Measurements from ENCODE around the gene FUT8. TPM values are rescaled to one million over a fixed set of nuclear protein-coding genes. Genes with fewer than 3 reads are reported as not detected.

Gene FUT8
- total RNA-seq, 1 experiment from 2014 or later = 33.0 TPM

DNA sequence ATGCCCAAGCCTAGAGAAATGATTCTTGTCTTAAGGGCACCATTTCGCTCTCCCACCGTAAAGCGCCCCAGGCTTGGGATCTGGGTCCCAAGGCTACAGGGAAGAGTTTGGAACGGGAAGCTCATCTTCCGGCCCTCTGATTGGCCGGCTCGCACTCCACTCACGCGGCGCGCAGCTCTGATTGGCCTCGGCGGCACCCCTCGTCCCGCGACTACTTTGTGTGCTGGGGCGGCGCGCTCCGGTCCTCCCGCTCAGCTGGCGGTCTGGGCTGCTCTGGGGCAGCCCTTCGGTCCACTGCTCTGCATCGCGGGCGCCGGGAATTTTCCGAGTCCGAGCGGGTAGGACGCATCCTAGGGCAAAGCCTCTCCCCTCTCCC, 886 bp upstream of the FUT8 start:
- peak overlapping the region; percentile 88 for H2AFZ ChIP-seq (ENCODE audit: low read length)
- H3K9me2 ChIP-seq (replicated peaks; ENCODE audit: insufficient read depth, low read length) = no peaks in the 10 kb centered on the region
- H3K27me3 ChIP-seq (ENCODE audit: low read length) = no peaks in the 10 kb centered on the region
- H4K20me1 ChIP-seq (ENCODE audit: insufficient read depth, low read depth, low read length) = 0 out of 2 replicates have a peak, but pooled peaks cover 4% of the 10 kb centered on the region
- peak overlapping the region; percentile 75 for H3K27ac ChIP-seq (ENCODE audit: low read length)
- no peaks in the 10 kb centered on the region for H3K36me3 ChIP-seq (ENCODE audit: insufficient read depth, low read length)
- peaks cover 36% of the 10 kb centered on the region for H3K4me1 ChIP-seq (ENCODE audit: low read length)
- H3K9ac ChIP-seq (ENCODE audit: low read length) = peak overlapping the region; percentile 84
- H3K4me3 ChIP-seq (ENCODE audit: low read length) = peak overlapping the region; percentile 85
- H3K9me3 ChIP-seq (ENCODE audit: low read length) = no peaks in the 10 kb centered on the region
- H3K79me2 ChIP-seq (ENCODE audit: low read length) = peaks cover 37% of the 10 kb centered on the region
- peak; percentile 95 for DNase-seq
- H3K4me2 ChIP-seq (ENCODE audit: low read depth, low read length, poor library complexity, severe bottlenecking) = peak overlapping the region; percentile 93

DNA sequence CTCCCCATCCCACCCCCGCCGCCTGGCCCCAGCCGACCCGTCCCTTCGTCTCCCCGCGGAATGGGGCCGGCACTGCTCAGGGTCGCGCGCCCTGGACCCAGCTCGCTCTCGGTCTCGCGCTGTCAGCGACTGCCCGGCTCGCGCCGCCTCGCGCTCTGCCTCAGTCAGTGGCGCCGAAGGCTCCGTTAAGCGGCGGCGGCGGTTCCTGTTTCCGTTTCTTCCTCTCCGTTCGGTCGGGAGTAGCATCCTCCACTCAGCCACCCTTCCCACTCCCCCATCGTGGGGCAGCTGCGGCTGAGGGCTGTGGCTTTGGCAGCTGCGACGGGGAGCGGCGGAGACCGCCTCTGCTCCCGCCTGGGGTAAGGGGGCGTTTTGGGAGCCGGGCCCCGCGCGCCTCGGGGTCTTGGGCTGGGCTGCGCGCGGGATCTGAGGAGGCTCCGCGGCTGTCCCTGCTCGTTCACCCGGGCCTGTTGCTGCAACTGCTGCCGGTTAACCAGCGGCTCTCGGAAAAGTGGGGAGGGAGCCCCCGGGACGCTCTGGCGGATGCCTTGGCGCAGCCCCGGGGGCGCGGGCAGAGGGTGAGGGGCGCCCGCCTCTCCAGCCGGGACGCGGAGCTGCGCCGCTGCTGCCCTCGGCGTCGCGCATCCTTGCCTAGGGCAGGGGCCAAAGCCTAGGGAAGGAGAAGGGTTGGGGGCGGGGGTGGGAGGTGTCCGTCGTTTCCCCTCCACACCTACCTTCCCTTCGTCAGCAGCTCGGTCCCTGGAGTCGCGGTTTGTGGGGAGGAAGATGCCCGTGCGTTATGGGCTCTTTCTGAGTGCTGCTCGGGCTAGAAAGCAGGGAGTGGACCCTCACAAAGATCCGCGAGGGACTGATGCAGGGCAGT, 567 bp downstream of the FUT8 start:
- Histone ChIP-seq H3K4me3 (ENCODE audit: low read length) (peak overlapping the region; percentile 85), H3K9me3 (ENCODE audit: low read length) (no peaks in the 10 kb centered on the region), H3K4me1 (ENCODE audit: low read length) (peaks cover 46% of the 10 kb centered on the region), H4K20me1 (ENCODE audit: insufficient read depth, low read depth, low read length) (0 out of 2 replicates have a peak, but pooled peaks cover 4% of the 10 kb centered on the region), H3K9me2 (replicated peaks; ENCODE audit: insufficient read depth, low read length) (no peaks in the 10 kb centered on the region), H3K4me2 (ENCODE audit: low read depth, low read length, poor library complexity, severe bottlenecking) (peak overlapping the region; percentile 80), H3K9ac (ENCODE audit: low read length) (peak overlapping the region; percentile 84), H3K27ac (ENCODE audit: low read length) (peak overlapping the region; percentile 40), H2AFZ (ENCODE audit: low read length) (peak overlapping the region; percentile 31), H3K36me3 (ENCODE audit: insufficient read depth, low read length) (no peaks in the 10 kb centered on the region), H3K79me2 (ENCODE audit: low read length) (peaks cover 51% of the 10 kb centered on the region), H3K27me3 (ENCODE audit: low read length) (no peaks in the 10 kb centered on the region)
- peak; percentile 92 for DNase-seq

DNA sequence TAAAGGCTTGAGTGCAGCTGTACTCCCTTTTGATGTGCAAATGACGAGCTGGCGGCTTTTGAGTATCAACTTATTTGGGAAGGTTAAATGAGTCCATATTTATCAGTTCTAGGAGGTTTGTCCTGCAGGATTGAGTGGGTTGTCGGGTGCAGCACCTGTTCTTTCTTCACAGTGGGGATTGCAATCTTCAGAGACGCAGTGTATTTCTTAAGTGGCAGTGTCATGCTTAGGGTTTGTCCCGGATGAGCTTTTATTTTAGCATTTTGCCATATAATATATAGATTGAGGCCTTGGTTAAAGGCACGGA, 1.2 kb downstream of the FUT8 start:
- Histone ChIP-seq H3K9me3 (ENCODE audit: low read length) (no peaks in the 10 kb centered on the region), H3K9ac (ENCODE audit: low read length) (peak overlapping the region; percentile 84), H3K4me1 (ENCODE audit: low read length) (peaks cover 46% of the 10 kb centered on the region), H3K4me3 (ENCODE audit: low read length) (peak overlapping the region; percentile 85), H3K27ac (ENCODE audit: low read length) (peak overlapping the region; percentile 40; the same call in 1 of the 2 replicates), H3K36me3 (ENCODE audit: insufficient read depth, low read length) (no peaks in the 10 kb centered on the region), H4K20me1 (ENCODE audit: insufficient read depth, low read depth, low read length) (0 out of 2 replicates have a peak, but pooled peaks cover 4% of the 10 kb centered on the region), H3K27me3 (ENCODE audit: low read length) (no peaks in the 10 kb centered on the region), H3K9me2 (replicated peaks; ENCODE audit: insufficient read depth, low read length) (no peaks in the 10 kb centered on the region), H3K79me2 (ENCODE audit: low read length) (peaks cover 57% of the 10 kb centered on the region), H2AFZ (ENCODE audit: low read length) (peak overlapping the region; percentile 31; the same call in 1 of the 2 replicates), H3K4me2 (ENCODE audit: low read depth, low read length, poor library complexity, severe bottlenecking) (peak overlapping the region; percentile 80)
- DNase-seq = no peak

DNA sequence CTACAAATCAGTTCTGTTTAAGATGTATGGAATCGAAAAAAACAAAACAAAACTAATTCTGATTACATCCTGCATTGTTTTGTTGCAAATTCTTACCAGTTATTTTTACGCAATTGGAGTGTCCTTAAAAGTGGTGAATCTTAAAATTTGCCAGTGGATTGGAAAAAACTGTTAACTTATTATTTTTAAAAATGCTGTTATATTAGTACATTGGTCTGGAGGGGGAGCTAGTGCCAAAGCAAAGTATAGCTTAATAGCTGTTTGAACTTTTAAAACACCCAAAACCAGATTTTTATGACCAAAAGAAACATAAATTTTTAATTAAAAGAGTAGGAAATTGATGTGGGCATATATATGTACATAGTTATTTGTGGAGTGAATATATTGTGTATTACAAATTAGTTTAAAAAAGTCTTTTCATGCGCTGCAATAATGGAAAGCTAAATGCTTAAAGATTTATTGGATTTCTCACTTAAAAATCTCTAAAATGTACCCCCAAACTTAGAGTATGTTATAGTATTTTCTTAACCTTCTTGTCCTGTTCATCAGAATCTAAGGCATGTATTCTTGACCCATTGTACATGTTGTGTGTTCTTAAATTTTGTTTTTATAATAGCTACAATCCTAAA, 2.5 kb downstream of the FUT8 start:
- H3K36me3 ChIP-seq (ENCODE audit: insufficient read depth, low read length) = no peaks in the 10 kb centered on the region
- 0 out of 2 replicates have a peak overlapping the region, but pooled peaks have one; percentile 40 for H3K27ac ChIP-seq (ENCODE audit: low read length)
- peak overlapping the region; percentile 85 for H3K4me3 ChIP-seq (ENCODE audit: low read length)
- H3K9ac ChIP-seq (ENCODE audit: low read length) = peak overlapping the region; percentile 84
- no peaks in the 10 kb centered on the region for H3K9me3 ChIP-seq (ENCODE audit: low read length)
- 0 out of 2 replicates have a peak, but pooled peaks cover 4% of the 10 kb centered on the region for H4K20me1 ChIP-seq (ENCODE audit: insufficient read depth, low read depth, low read length)
- peaks cover 67% of the 10 kb centered on the region for H3K79me2 ChIP-seq (ENCODE audit: low read length)
- H3K9me2 ChIP-seq (replicated peaks; ENCODE audit: insufficient read depth, low read length) = no peaks in the 10 kb centered on the region
- DNase-seq = peak; percentile 80
- peak overlapping the region; percentile 80 for H3K4me2 ChIP-seq (ENCODE audit: low read depth, low read length, poor library complexity, severe bottlenecking)
- H3K27me3 ChIP-seq (ENCODE audit: low read length) = no peaks in the 10 kb centered on the region
- peaks cover 46% of the 10 kb centered on the region for H3K4me1 ChIP-seq (ENCODE audit: low read length)
- H2AFZ ChIP-seq (ENCODE audit: low read length) = no peak overlapping the region

DNA sequence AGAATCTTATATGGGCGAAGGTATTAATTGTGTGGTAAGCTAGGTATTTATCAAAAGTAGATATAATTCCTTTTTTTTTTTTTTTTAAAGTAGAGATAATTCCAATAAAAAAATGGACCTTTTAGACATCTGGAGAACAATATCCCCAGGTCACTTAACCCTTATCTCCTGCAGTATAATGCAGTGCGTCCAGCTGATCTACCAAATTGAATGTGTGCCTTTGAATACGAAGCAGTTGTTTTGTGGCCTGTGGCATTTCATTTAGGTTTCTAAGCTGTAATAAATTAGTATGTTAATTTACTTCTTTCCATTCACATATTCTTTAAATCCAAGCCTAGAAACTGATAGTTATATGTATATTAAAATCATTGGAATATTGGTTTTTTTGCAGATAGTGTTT, 3.1 kb downstream of the FUT8 start:
- Histone ChIP-seq H4K20me1 (ENCODE audit: insufficient read depth, low read depth, low read length) (peaks cover 5% of the 10 kb centered on the region; the same call in 1 of the 2 replicates), H3K9me3 (ENCODE audit: low read length) (no peaks in the 10 kb centered on the region), H3K4me1 (ENCODE audit: low read length) (peaks cover 46% of the 10 kb centered on the region), H3K9ac (ENCODE audit: low read length) (no peak overlapping the region), H3K4me3 (ENCODE audit: low read length) (no peak overlapping the region), H3K27me3 (ENCODE audit: low read length) (no peaks in the 10 kb centered on the region), H2AFZ (ENCODE audit: low read length) (no peak overlapping the region), H3K79me2 (ENCODE audit: low read length) (peaks cover 72% of the 10 kb centered on the region), H3K27ac (ENCODE audit: low read length) (no peak overlapping the region), H3K4me2 (ENCODE audit: low read depth, low read length, poor library complexity, severe bottlenecking) (peak overlapping the region; percentile 80), H3K36me3 (ENCODE audit: insufficient read depth, low read length) (no peaks in the 10 kb centered on the region), H3K9me2 (replicated peaks; ENCODE audit: insufficient read depth, low read length) (no peaks in the 10 kb centered on the region)
- DNase-seq = no peak

DNA sequence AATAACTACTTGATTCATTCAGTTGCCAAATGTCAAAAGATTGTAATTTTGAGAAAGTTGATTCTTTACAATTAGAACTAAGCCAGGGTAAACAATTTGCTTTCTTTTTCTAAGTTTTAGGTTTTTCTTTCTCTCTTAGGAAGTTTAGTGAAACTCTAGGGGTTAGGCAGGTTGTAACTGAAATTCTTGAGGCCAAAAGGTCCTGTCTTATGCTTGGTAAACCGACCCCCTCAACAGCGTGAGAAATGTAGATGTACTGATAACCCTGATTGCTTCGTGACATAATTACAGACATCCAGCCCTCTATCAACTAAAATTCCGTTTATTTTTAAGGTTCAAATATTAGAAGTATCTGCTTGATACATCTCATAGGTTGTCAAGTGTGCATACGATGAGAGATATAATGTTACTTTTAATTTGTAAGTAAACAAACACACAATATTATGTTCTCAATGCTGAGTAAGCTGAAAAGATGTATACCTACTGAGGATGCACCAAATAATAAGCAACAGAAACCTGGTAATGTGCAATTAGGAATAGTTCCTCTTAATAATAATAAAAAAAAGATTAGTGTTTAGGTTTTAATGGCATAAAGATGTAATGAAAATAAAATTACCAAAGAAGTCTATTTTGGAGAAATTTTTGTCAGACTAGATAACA, 7.2 kb downstream of the FUT8 start:
- Histone ChIP-seq H3K9me2 (replicated peaks; ENCODE audit: insufficient read depth, low read length) (no peaks in the 10 kb centered on the region), H3K4me3 (ENCODE audit: low read length) (no peak overlapping the region), H3K36me3 (ENCODE audit: insufficient read depth, low read length) (no peaks in the 10 kb centered on the region), H3K27me3 (ENCODE audit: low read length) (no peaks in the 10 kb centered on the region), H3K4me2 (ENCODE audit: low read depth, low read length, poor library complexity, severe bottlenecking) (no peak overlapping the region), H3K27ac (ENCODE audit: low read length) (no peak overlapping the region), H3K9me3 (ENCODE audit: low read length) (no peaks in the 10 kb centered on the region), H4K20me1 (ENCODE audit: insufficient read depth, low read depth, low read length) (peaks cover 4% of the 10 kb centered on the region; the same call in 1 of the 2 replicates), H3K9ac (ENCODE audit: low read length) (no peak overlapping the region), H3K4me1 (ENCODE audit: low read length) (peaks cover 30% of the 10 kb centered on the region), H2AFZ (ENCODE audit: low read length) (no peak overlapping the region), H3K79me2 (ENCODE audit: low read length) (peaks cover 83% of the 10 kb centered on the region)
- DNase-seq = no peak

DNA sequence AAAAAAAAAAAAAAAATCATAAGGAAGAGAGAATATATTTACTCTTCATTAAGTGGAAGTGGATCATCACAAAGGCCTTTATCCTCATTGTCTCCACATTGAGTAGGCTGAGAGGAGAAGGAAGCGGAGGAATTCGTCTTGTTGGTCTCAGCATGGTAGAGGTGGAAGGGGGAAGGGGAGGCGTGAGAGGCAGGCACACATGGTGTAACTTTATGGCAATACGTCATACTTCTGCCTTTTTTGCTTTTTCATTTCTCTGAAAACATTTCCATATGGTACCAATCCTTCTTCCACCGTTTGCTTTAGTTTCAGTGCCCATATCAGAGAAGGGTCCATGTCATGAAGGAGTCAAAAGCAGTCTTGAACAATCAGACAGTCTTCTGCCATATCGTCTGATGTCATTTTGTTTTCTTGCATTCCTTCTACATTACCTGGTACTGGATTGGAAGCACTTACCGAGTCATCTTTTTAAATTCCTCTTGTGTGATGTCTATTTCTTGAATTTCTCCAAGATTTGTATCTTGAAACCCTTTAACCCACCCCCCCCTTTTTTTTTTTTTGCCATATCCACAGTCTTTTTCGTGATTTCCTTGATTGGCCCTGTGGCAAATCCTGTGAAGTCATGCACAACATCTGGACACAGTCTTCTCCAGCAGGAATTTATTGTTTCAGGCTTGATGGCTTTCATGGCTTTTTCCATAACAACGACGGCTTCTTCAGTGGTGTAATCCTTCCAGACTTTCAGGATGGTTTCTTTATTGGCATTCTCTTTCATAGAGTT, 8.9 kb downstream of the FUT8 start:
- Histone ChIP-seq H3K9me2 (replicated peaks; ENCODE audit: insufficient read depth, low read length) (no peaks in the 10 kb centered on the region), H4K20me1 (ENCODE audit: insufficient read depth, low read depth, low read length) (peaks cover 2% of the 10 kb centered on the region; the same call in 1 of the 2 replicates), H3K9me3 (ENCODE audit: low read length) (no peaks in the 10 kb centered on the region), H3K9ac (ENCODE audit: low read length) (no peak overlapping the region), H3K79me2 (ENCODE audit: low read length) (peaks cover 80% of the 10 kb centered on the region), H3K27ac (ENCODE audit: low read length) (no peak overlapping the region), H3K36me3 (ENCODE audit: insufficient read depth, low read length) (no peaks in the 10 kb centered on the region), H2AFZ (ENCODE audit: low read length) (no peak overlapping the region), H3K27me3 (ENCODE audit: low read length) (no peaks in the 10 kb centered on the region), H3K4me2 (ENCODE audit: low read depth, low read length, poor library complexity, severe bottlenecking) (no peak overlapping the region), H3K4me3 (ENCODE audit: low read length) (no peak overlapping the region), H3K4me1 (ENCODE audit: low read length) (peaks cover 17% of the 10 kb centered on the region)
- no peak for DNase-seq
